Nephron progenitor cell (in vitro differentiated cells): ENCODE measurements around the gene DRAP1.
A peak's percentile ranks its signal among the peaks of the same experiment; 100 is the strongest.

Source experiments
- DNase-seq: peaks from one replicate; pipeline ENCODE4 v3.0.0; 2021
- H3K27ac Mint-ChIP-seq: 2 replicates; pipeline ENCODE4 v1.8.0; 2021; ENCODE audit warnings: mild to moderate bottlenecking, moderate library complexity, mixed read lengths
- H3K27me3 Mint-ChIP-seq: 2 replicates; pipeline ENCODE4 v1.8.0; 2021; ENCODE audit warnings: mild to moderate bottlenecking, low read depth, mixed read lengths; ENCODE audit not compliant: poor library complexity
- H3K36me3 Mint-ChIP-seq: 2 replicates; pipeline ENCODE4 v1.8.0; 2021; ENCODE audit warnings: low read depth, mixed read lengths
- H3K4me1 Mint-ChIP-seq: 2 replicates; pipeline ENCODE4 v1.8.0; 2021; ENCODE audit warnings: mixed read lengths
- H3K4me3 Mint-ChIP-seq: 2 replicates; pipeline ENCODE4 v1.8.0; 2021; ENCODE audit warnings: mild to moderate bottlenecking, moderate library complexity, mixed read lengths
- H3K9me3 Mint-ChIP-seq: 2 replicates; pipeline ENCODE4 v1.8.0; 2021; ENCODE audit warnings: mild to moderate bottlenecking, moderate library complexity, mixed read lengths
- TF ChIP-seq, protein P1 (sequence below): fragments of 200-600 bp; sonication (generic); IDR thresholded peaks from 2 replicates; pipeline ENCODE4 v1.5.0; 2021; ENCODE audit warnings: antibody characterized with exemption

The DRAP1 gene

DNA sequence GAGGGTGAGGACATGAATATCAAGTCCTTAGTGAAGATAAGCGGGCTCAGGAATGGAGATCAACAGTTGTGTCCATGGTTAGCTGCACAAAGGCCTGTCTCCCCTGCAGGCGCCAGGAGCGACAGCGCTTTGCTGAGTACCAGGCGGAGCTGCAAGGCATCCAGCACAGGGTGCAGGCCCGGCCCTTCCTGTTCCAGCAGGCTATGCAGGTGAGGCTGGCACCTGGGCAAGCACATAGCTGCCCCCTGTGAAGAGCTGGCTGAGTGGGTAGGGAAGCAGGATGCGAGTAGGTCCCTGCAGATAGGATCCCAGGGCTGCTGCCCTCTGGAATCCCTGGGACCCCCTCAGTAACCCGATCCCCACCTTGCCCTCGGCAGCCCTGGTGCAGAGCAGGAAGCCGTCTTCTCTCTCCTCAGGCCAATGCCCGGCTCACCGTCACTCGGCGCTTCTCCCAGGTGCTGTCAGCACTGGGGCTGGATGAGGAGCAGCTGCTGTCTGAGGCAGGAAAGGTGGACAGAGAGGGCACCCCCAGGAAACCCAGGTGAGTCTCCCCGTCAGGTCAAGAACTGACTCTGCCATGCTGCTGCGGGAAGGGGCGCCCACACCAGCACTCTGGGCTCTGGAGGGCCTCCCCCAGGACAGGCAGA is 39.7 kb downstream of the DRAP1 start:
- H3K9me3 Mint-ChIP-seq, result no peaks in the 10 kb centered on the region
- peaks cover 49% of the 10 kb centered on the region for H3K4me1 Mint-ChIP-seq
- no peak overlapping the region for H3K4me3 Mint-ChIP-seq
- H3K27me3 Mint-ChIP-seq, result peaks cover 12% of the 10 kb centered on the region
- TF ChIP-seq, protein P1, sequence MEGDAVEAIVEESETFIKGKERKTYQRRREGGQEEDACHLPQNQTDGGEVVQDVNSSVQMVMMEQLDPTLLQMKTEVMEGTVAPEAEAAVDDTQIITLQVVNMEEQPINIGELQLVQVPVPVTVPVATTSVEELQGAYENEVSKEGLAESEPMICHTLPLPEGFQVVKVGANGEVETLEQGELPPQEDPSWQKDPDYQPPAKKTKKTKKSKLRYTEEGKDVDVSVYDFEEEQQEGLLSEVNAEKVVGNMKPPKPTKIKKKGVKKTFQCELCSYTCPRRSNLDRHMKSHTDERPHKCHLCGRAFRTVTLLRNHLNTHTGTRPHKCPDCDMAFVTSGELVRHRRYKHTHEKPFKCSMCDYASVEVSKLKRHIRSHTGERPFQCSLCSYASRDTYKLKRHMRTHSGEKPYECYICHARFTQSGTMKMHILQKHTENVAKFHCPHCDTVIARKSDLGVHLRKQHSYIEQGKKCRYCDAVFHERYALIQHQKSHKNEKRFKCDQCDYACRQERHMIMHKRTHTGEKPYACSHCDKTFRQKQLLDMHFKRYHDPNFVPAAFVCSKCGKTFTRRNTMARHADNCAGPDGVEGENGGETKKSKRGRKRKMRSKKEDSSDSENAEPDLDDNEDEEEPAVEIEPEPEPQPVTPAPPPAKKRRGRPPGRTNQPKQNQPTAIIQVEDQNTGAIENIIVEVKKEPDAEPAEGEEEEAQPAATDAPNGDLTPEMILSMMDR, result no peak
- DNase-seq, result peak; percentile 49
- peaks cover 2% of the 10 kb centered on the region for H3K36me3 Mint-ChIP-seq
- H3K27ac Mint-ChIP-seq, result peak overlapping the region; percentile 82

DNA sequence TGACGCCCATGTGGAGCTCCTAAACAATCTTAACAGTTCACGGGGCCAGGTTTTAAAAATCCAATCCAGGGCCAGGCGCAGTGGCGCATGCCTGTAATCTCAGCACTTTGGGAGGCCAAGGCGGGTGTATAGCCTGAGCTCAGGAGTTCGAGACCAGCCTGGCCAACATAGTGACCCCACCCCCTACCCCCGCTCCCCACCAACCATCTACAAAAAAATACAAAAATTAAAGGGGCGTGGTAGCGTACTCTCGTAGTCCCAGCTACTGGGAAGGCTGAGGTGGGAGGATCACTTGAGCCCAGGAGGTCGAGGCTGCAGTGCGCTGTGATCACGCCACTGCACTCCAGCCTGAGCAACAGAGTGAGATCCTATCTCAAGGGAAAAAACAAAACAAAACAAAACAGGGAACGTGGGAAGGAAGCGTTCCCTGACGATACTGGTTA is 41.6 kb downstream of the DRAP1 start:
- Mint-ChIP-seq H3K27ac (peak overlapping the region; percentile 99), H3K4me1 (peaks cover 53% of the 10 kb centered on the region), H3K9me3 (no peaks in the 10 kb centered on the region), H3K36me3 (peaks cover 13% of the 10 kb centered on the region), H3K4me3 (peak overlapping the region; percentile 94), H3K27me3 (peaks cover 6% of the 10 kb centered on the region)
- TF ChIP-seq, protein P1, result no peak
- DNase-seq, result no peak

DNA sequence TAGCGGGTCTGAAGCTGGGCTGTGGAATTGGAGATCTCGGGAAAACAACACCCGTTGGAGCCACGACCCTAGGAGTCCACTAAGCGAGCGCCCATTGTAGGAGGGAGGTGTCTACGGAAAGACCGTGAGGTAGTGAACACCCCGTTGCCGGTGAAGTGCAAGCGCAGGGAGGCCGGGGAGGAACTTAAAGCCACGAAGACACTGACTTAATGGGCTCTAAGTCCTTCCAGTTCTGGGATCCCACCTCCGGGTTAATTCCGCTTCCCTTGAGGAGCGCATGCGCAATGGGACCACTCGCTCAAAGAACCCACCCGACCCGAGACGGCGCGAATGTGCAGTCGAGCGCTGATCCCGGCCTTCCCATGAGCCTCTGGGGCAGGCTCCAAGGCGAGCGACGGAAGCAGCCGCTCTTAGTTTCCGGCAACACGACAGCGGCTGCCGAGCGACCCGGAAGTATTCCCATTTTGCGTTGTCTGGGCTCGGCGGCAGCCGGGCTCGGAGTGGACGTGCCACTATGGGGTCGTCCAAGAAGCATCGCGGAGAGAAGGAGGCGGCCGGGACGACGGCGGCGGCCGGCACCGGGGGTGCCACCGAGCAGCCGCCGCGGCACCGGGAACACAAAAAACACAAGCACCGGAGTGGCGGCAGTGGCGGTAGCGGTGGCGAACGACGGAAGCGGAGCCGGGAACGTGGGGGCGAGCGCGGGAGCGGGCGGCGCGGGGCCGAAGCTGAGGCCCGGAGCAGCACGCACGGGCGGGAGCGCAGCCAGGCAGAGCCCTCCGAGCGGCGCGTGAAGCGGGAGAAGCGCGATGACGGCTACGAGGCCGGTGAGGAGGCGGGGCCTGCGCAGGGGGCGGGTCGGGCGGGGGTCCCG is 42.3 kb downstream of the DRAP1 start, which contains the start of gene SART1:
Gene SART1, plus strand, starts transcription at position 468 of the 874 bp plus-strand sequence. Its CDS starts 47 bp downstream, at position 515.
- H3K4me1 Mint-ChIP-seq, result peaks cover 53% of the 10 kb centered on the region
- peaks cover 17% of the 10 kb centered on the region for H3K36me3 Mint-ChIP-seq
- TF ChIP-seq, protein P1, result no peak
- H3K27ac Mint-ChIP-seq, result peak within 1 kb of the TSS; percentile 99
- no peaks in the 10 kb centered on the region for H3K9me3 Mint-ChIP-seq
- peak within 1 kb of the TSS; percentile 94 for H3K4me3 Mint-ChIP-seq
- H3K27me3 Mint-ChIP-seq, result peaks cover 4% of the 10 kb centered on the region
- peak; percentile 94 for DNase-seq

DNA sequence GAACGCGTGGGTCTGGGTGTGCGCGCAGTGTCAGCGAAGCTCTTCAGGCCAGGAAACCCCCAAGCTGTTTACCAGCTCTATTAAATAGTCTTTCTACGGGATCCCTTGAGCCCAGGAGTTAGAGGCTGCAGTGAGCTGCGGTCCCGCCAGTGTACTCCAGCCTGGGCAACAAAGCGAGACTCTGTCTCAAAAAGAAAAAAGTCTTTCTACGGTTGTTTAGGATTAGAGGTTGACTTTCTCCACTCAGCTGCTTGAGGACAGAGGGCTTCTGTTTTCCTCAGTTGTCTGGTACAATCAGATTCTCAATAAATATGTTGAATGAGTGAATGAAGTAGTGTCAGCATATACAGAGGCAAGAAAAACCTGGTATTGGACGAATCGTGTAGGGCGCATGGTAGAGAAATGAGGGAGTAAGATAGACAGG is 42.9 kb downstream of the DRAP1 start:
- peaks cover 53% of the 10 kb centered on the region for H3K4me1 Mint-ChIP-seq
- H3K36me3 Mint-ChIP-seq, result peaks cover 17% of the 10 kb centered on the region
- TF ChIP-seq, protein P1, result no peak
- no peak for DNase-seq
- no peaks in the 10 kb centered on the region for H3K9me3 Mint-ChIP-seq
- peak overlapping the region; percentile 94 for H3K4me3 Mint-ChIP-seq
- no peak overlapping the region for H3K27ac Mint-ChIP-seq
- peaks cover 1% of the 10 kb centered on the region for H3K27me3 Mint-ChIP-seq

DNA sequence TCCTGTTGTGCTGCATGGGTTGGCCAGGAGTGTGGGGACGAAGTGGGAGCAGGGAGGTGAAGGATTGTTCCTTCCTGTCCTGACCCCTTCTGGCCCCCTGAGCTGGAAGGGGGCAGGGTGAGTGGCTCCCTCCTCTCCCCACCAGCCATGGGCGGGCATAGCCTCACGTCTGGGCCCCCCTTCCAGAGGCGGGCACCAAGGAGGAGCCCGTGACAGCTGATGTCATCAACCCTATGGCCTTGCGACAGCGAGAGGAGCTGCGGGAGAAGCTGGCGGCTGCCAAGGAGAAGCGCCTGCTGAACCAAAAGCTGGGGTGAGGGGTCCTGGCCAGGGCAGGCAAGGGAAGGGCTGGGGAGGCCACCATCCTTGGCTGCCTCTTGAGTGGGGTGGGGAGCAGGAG is 45.7 kb downstream of the DRAP1 start:
- H3K36me3 Mint-ChIP-seq, result peaks cover 32% of the 10 kb centered on the region
- no peaks in the 10 kb centered on the region for H3K9me3 Mint-ChIP-seq
- H3K27ac Mint-ChIP-seq, result no peak overlapping the region
- TF ChIP-seq, protein P1, result no peak
- H3K4me1 Mint-ChIP-seq, result peaks cover 44% of the 10 kb centered on the region
- H3K27me3 Mint-ChIP-seq, result no peaks in the 10 kb centered on the region
- H3K4me3 Mint-ChIP-seq, result no peak overlapping the region
- DNase-seq, result no peak
